Natural killer cell treated with Interleukin-12 subunit alpha and Interleukin-12 subunit beta and Interleukin-15 and Interleukin-18, amount 100 ng/mL, for 72 hours (primary cell): ENCODE data around the gene SCNN1B. TPM values are rescaled to one million over a fixed set of nuclear protein-coding genes. Genes with fewer than 3 reads are reported as not detected.
A peak's percentile ranks its signal among the peaks of the same experiment; 100 is the strongest.
"Not testable (repeated sequence)": the region's sequence is repeated elsewhere in the genome, so short reads cannot be mapped to it uniquely, and the experiment has no call there.

Source experiments
- ATAC-seq, 2 donors: fragments of 150-1000 bp; cut with Tn5 transposase in 1 of 2; sonication (Bioruptor Pico), chemical (Tn5 transposase) in 1 of 2; 2 replicates each; pipeline ENCODE4 v1.10.0; 2021
- DNase-seq: peaks from one replicate; pipeline ENCODE4 v3.0.0; 2022; ENCODE audit warnings: low spot score
- H3K27ac Mint-ChIP-seq, 2 donors: 1 replicate in 1 of 2; 2 replicates in 1 of 2; pipeline ENCODE4 v1.8.0; 2022; ENCODE audit warnings: mixed read lengths in 2 of 2, mild to moderate bottlenecking in 1 of 2, moderate library complexity in 1 of 2
- H3K27me3 Mint-ChIP-seq, 2 donors: 1 replicate in 1 of 2; 2 replicates in 1 of 2; pipeline ENCODE4 v1.8.0; 2022; ENCODE audit warnings: mixed read lengths in 2 of 2
- H3K36me3 Mint-ChIP-seq: one replicate; pipeline ENCODE4 v1.8.0; 2022; ENCODE audit warnings: mixed read lengths
- H3K4me1 Mint-ChIP-seq, 2 donors: 1 replicate in 1 of 2; 2 replicates in 1 of 2; pipeline ENCODE4 v1.8.0; 2022; ENCODE audit warnings: low read depth in 2 of 2, mixed read lengths in 2 of 2, mild to moderate bottlenecking in 1 of 2
- H3K4me3 Mint-ChIP-seq: one replicate; pipeline ENCODE4 v1.8.0; 2022; ENCODE audit warnings: mixed read lengths
- H3K9me3 Mint-ChIP-seq: 2 replicates; pipeline ENCODE4 v1.8.0; 2022; ENCODE audit warnings: mixed read lengths
- total RNA-seq, 2 donors: library from RNA; stranded (reverse); gene quantifications; one replicate each; pipeline ENCODE4 v1.2.3, GENCODE V29; 2022

The SCNN1B gene
- total RNA-seq, 2 donors from 2014 or later, result not detected

GRCh38 chr16:23359092-23359760 is 57.1 kb downstream of the SCNN1B start:
- Mint-ChIP-seq H3K36me3 (no peaks in the 10 kb centered on the region), H3K4me3 (no peak overlapping the region), H3K4me1 (no peaks in the 10 kb centered on the region), H3K27ac (no peak overlapping the region), H3K27me3 (no peaks in the 10 kb centered on the region), H3K9me3 (no peaks in the 10 kb centered on the region)
- DNase-seq, result no peak
- no peak for ATAC-seq

DNA sequence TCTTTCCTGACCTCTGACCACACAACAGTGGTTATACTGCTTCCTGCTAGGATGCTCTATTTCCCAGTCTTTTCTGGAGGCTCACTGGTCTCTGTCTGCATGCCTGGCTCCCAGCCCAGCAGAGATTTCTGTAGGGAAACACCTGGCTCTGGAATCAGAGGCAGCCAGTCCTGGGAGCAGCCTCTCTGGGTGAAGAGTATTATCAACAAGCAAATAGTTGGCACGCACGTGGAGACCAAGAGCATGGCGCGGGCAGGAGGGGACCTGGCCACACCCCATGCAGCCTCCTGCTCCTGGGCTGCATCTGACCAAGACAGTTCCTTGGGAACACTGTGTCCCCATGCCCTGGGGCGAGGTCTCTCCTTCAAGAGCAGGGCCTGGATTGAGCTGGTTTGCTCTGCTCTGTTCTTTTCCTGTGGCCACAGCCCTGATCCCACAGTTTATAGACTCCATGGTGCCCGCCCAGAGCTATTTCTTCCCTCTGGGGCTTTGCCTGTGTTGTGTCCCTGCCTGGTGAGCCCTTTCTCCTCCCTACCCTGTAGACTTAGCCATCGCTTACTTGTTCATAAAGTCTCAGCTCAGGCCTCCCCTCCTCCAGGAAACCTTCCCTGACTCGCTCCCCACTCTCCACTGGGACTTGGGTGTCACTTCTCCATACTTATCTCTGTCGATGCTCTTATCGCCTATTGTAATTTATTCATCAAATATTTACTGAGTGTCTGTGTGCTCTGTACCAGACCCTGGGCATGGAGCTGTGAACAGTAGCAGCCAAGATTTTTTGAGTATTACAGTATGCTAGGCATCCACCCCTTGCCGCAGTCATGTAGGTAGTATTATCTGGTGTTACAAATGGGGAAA is 60.6 kb downstream of the SCNN1B start:
- Mint-ChIP-seq H3K27ac (no peak overlapping the region), H3K27me3 (no peaks in the 10 kb centered on the region), H3K4me3 (no peak overlapping the region), H3K36me3 (no peaks in the 10 kb centered on the region), H3K9me3 (no peaks in the 10 kb centered on the region), H3K4me1 (peaks cover 3 to 10% of the 10 kb centered on the region in 2 donors)
- no peak for DNase-seq
- no peak for ATAC-seq

- Mint-ChIP-seq H3K36me3 (no peaks in the 10 kb centered on the region), H3K4me1 (peaks cover 3 to 10% of the 10 kb centered on the region in 2 donors), H3K4me3 (no peak overlapping the region), H3K9me3 (no peaks in the 10 kb centered on the region), H3K27ac (no peak overlapping the region), H3K27me3 (peaks cover 0 to 6% of the 10 kb centered on the region in 2 donors)
- ATAC-seq (no peak), DNase-seq (no peak)
Measured at GRCh38 chr16:23365602-23366240, 63.6 kb downstream of the SCNN1B start.

GRCh38 chr16:23366341-23366740 is 64.2 kb downstream of the SCNN1B start:
- H3K27ac Mint-ChIP-seq, ATAC-seq, H3K4me3 Mint-ChIP-seq, DNase-seq, H3K9me3 Mint-ChIP-seq, H3K27me3 Mint-ChIP-seq, H3K36me3 Mint-ChIP-seq: not testable (repeated sequence)
- H3K4me1 Mint-ChIP-seq, result peaks cover 3 to 10% of the 10 kb centered on the region in 2 donors

- H3K9me3 Mint-ChIP-seq, result no peaks in the 10 kb centered on the region
- H3K4me3 Mint-ChIP-seq, result no peak overlapping the region
- no peaks in the 10 kb centered on the region for H3K36me3 Mint-ChIP-seq
- DNase-seq (no peak), ATAC-seq (peak in 1 of 2 donors; percentile 3)
- peaks cover 0 to 7% of the 10 kb centered on the region in 2 donors for H3K27me3 Mint-ChIP-seq
- no peak overlapping the region for H3K27ac Mint-ChIP-seq
- H3K4me1 Mint-ChIP-seq, result peaks cover 3 to 10% of the 10 kb centered on the region in 2 donors
Measured at GRCh38 chr16:23367564-23367963, 65.5 kb downstream of the SCNN1B start.

GRCh38 chr16:23367988-23368387 is 65.9 kb downstream of the SCNN1B start:
- Mint-ChIP-seq H3K27ac (no peak overlapping the region), H3K4me3 (no peak overlapping the region), H3K36me3 (no peaks in the 10 kb centered on the region), H3K9me3 (no peaks in the 10 kb centered on the region), H3K27me3 (peaks cover 0 to 7% of the 10 kb centered on the region in 2 donors), H3K4me1 (peaks cover 3 to 10% of the 10 kb centered on the region in 2 donors)
- ATAC-seq (peak in 1 of 2 donors; percentile 17), DNase-seq (no peak)

DNA sequence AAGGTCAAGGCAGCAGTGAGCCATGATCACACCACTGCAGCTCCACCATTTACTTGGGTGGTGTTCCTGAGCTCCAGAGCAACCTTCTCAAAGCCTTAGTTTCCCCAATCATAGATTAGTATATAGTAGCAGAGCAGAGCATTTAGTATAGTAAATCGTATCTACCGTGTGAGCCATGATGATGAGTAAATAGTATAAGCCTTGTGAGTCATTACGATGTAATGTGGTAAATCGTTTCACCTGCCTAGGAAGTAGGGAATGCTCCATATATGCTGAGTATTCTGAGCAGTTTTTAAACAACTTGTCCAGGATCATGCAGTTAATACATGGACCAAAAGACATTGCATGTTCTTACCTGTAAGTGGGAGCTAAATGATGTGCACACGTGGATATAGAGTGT is 66.4 kb downstream of the SCNN1B start:
- ATAC-seq (no peak), DNase-seq (no peak)
- Mint-ChIP-seq H3K36me3 (no peaks in the 10 kb centered on the region), H3K27me3 (peaks cover 2 to 7% of the 10 kb centered on the region in 2 donors), H3K9me3 (no peaks in the 10 kb centered on the region), H3K4me3 (no peak overlapping the region), H3K4me1 (peaks cover 3 to 10% of the 10 kb centered on the region in 2 donors), H3K27ac (no peak overlapping the region)

GRCh38 chr16:23369416-23369815 is 67.3 kb downstream of the SCNN1B start:
- Mint-ChIP-seq H3K36me3 (no peaks in the 10 kb centered on the region), H3K4me1 (peaks cover 3 to 10% of the 10 kb centered on the region in 2 donors), H3K9me3 (no peaks in the 10 kb centered on the region), H3K4me3 (no peak overlapping the region), H3K27ac (no peak overlapping the region), H3K27me3 (peaks cover 4 to 7% of the 10 kb centered on the region in 2 donors)
- DNase-seq (no peak), ATAC-seq (peak in 1 of 2 donors; percentile 16)

DNA sequence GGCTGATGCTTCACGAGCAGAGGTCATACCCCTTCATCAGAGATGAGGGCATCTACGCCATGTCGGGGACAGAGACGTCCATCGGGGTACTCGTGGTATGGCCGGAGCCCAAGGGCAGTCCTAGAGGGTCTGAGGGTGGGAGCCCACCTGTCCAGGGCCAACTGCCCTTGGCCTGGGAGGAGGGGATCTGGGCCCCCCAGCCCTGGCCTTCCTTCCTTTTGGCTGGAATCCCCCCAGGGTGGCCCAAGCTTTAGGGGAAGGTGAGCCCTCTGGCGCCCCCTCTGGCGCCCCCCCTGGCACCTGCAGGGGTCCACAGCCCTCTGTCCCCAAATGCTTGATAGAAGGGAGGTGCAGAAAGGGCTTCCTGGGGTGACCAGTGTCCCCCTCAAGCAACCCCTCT is 69.3 kb downstream of the SCNN1B start:
- ATAC-seq (no peak), DNase-seq (no peak)
- H3K36me3 Mint-ChIP-seq, result no peaks in the 10 kb centered on the region
- H3K9me3 Mint-ChIP-seq, result no peaks in the 10 kb centered on the region
- H3K27ac Mint-ChIP-seq, result no peak overlapping the region
- no peaks in the 10 kb centered on the region for H3K4me1 Mint-ChIP-seq
- H3K27me3 Mint-ChIP-seq, result peaks cover 4 to 7% of the 10 kb centered on the region in 2 donors
- H3K4me3 Mint-ChIP-seq, result no peak overlapping the region

DNA sequence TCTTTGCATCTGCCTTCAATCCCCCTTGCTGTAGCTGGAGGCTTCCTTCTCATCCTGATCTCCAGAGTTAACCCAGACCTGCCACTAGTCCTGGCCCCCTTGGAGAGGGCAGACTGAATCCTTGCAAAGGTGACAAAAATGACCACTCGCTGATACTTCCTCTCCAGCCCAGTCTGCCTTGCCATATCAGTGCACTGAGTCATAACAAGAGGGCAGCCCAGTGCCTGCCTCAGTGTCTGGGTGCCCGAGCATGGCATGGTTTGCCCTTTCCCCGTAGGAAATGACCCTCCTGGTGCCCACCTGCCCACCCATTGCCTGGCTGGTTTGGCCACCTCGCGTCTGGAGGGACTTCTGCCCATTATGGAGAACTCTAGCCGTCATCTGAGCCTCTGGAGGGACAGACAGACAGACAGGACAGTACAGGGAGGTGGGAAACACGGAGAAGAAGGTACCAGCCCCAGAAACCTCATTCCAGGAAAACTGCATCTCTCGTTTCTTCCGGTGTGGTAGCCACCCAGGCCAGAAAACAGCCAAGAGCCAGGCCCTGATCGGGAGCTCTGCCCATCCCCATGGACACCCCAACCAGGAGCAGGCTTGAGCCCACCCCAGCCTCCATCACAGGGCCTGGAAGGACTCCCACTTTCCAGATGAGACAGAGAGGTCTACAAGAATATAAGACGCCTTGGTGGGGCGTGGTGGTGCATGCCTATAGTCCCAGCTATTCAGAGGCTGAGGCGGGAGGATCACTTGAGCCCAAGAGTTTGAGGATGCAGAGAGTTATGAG is 71.5 kb downstream of the SCNN1B start:
- no peak for ATAC-seq
- Mint-ChIP-seq H3K27me3 (peaks cover 7% of the 10 kb centered on the region in 2 donors), H3K4me1 (no peaks in the 10 kb centered on the region), H3K9me3 (no peaks in the 10 kb centered on the region), H3K27ac (no peak overlapping the region), H3K4me3 (no peak overlapping the region), H3K36me3 (no peaks in the 10 kb centered on the region)
- DNase-seq, result no peak

DNA sequence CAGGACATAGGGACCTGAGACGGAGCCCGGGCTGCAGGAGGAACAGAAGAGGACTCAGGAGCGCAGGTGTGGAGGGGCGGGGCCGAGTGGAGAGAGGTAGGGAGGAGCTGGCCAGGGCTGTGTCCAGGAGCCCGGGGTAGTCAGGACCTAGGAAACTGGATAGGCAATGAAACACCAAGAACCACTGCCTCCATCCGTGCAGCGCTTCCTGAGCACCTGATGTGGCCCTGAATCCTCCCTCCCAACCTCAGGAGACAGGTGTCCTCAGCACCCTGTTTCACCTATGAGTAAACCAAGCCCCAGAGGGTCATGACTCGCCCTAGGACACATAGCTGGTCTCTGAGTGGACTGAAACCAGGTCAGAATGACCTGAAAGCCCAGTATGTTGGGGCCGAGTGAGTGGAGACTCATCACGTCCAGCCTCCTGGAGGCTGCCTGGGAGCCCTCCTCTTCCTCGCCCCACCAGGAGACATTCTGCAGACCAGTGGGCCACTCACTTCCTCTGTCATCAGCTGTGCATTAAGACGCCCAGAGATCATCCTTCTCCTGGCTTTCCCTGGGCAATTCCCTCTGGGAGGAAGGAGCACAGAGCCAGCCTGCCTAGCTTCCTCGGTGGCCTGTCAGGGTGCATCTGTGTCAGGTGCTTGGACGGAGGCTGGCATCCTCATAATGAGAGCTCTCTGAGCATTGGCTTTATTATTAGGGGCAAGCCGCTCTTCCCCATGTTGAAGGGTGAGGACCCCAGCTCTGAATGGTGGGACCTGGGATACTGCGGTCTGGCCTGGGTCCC is 72.8 kb downstream of the SCNN1B start:
- no peak for DNase-seq
- no peak overlapping the region for H3K4me3 Mint-ChIP-seq
- peaks cover 7 to 11% of the 10 kb centered on the region in 2 donors for H3K27me3 Mint-ChIP-seq
- no peaks in the 10 kb centered on the region for H3K36me3 Mint-ChIP-seq
- H3K27ac Mint-ChIP-seq, result no peak overlapping the region
- H3K9me3 Mint-ChIP-seq, result no peaks in the 10 kb centered on the region
- H3K4me1 Mint-ChIP-seq, result no peaks in the 10 kb centered on the region
- ATAC-seq, result no peak

- peaks cover 2 to 11% of the 10 kb centered on the region in 2 donors for H3K27me3 Mint-ChIP-seq
- no peak overlapping the region for H3K4me3 Mint-ChIP-seq
- H3K27ac Mint-ChIP-seq, result no peak overlapping the region
- DNase-seq (no peak), ATAC-seq (no peak)
- H3K9me3 Mint-ChIP-seq, result no peaks in the 10 kb centered on the region
- no peaks in the 10 kb centered on the region for H3K36me3 Mint-ChIP-seq
- H3K4me1 Mint-ChIP-seq, result no peaks in the 10 kb centered on the region
Measured at GRCh38 chr16:23375643-23376042, 73.5 kb downstream of the SCNN1B start.
